ENCODE data around the gene DMD. TPM values are rescaled to one million over a fixed set of nuclear protein-coding genes. Genes with fewer than 3 reads are reported as not detected.

Gene DMD
- total RNA-seq, 1 donor from 2014 or later = 22.9 TPM

GRCh38 chrX:32183066-32183465, 1028.3 kb downstream of the DMD start:
- Mint-ChIP-seq H3K9me3 (no peaks in the 10 kb centered on the region), H3K4me1 (no peaks in the 10 kb centered on the region), H3K4me3 (no peak overlapping the region), H3K27ac (no peak overlapping the region), H3K36me3 (ENCODE audit: low read depth) (no peaks in the 10 kb centered on the region), H3K27me3 (no peaks in the 10 kb centered on the region)
- ATAC-seq (ENCODE audit: low read depth) (no peak), DNase-seq (no peak)
- ChIA-PET CTCF (no interaction called here), POLR2A (no interaction called here)
- no peak for TF ChIP-seq CTCF (IDR thresholded peaks at IDR 0.05)
- intact Hi-C loops (cut with micrococcal nuclease) = no loop called here

GRCh38 chrX:32176510-32176909, 1034.8 kb downstream of the DMD start:
- H3K27me3 Mint-ChIP-seq = no peaks in the 10 kb centered on the region
- no peaks in the 10 kb centered on the region for H3K4me1 Mint-ChIP-seq
- intact Hi-C loops (cut with micrococcal nuclease) = no loop called here
- ChIA-PET CTCF (no interaction called here), POLR2A (no interaction called here)
- H3K9me3 Mint-ChIP-seq = no peaks in the 10 kb centered on the region
- no peak overlapping the region for H3K27ac Mint-ChIP-seq
- no peak for TF ChIP-seq CTCF (IDR thresholded peaks at IDR 0.05)
- no peak overlapping the region for H3K4me3 Mint-ChIP-seq
- DNase-seq (no peak), ATAC-seq (ENCODE audit: low read depth) (no peak)
- no peaks in the 10 kb centered on the region for H3K36me3 Mint-ChIP-seq (ENCODE audit: low read depth)

GRCh38 chrX:32170481-32170880, 1040.9 kb downstream of the DMD start:
- no peaks in the 10 kb centered on the region for H3K4me1 Mint-ChIP-seq
- no peak for ATAC-seq (ENCODE audit: low read depth)
- POLR2A ChIA-PET = no interaction called here
- CTCF ChIA-PET = no interaction called here
- no peak overlapping the region for H3K27ac Mint-ChIP-seq
- H3K27me3 Mint-ChIP-seq = no peaks in the 10 kb centered on the region
- no peak for DNase-seq
- TF ChIP-seq CTCF (IDR thresholded peaks at IDR 0.05) = no peak
- H3K9me3 Mint-ChIP-seq = no peaks in the 10 kb centered on the region
- intact Hi-C loops (cut with micrococcal nuclease) = no loop called here
- H3K4me3 Mint-ChIP-seq = no peak overlapping the region
- H3K36me3 Mint-ChIP-seq (ENCODE audit: low read depth) = no peaks in the 10 kb centered on the region

- POLR2A ChIA-PET = no interaction called here
- no peaks in the 10 kb centered on the region for H3K36me3 Mint-ChIP-seq (ENCODE audit: low read depth)
Observed at GRCh38 chrX:32155044-32155638, 1056.2 kb downstream of the DMD start.

GRCh38 chrX:32153585-32153984, 1057.8 kb downstream of the DMD start:
- no peak for TF ChIP-seq CTCF (IDR thresholded peaks at IDR 0.05)
- Mint-ChIP-seq H3K27me3 (no peaks in the 10 kb centered on the region), H3K27ac (no peak overlapping the region), H3K4me3 (no peak overlapping the region), H3K36me3 (ENCODE audit: low read depth) (no peaks in the 10 kb centered on the region), H3K4me1 (no peaks in the 10 kb centered on the region), H3K9me3 (no peaks in the 10 kb centered on the region)
- POLR2A ChIA-PET = no interaction called here
- intact Hi-C loops (cut with micrococcal nuclease) = no loop called here
- CTCF ChIA-PET = no interaction called here
- no peak for DNase-seq
- no peak for ATAC-seq (ENCODE audit: low read depth)

More at GRCh38 chrX:32155044-32155638, 1056.2 kb downstream of the DMD start:
- H3K27me3 Mint-ChIP-seq = no peaks in the 10 kb centered on the region
- H3K4me1 Mint-ChIP-seq = no peaks in the 10 kb centered on the region
- H3K4me3 Mint-ChIP-seq = no peak overlapping the region
- no peaks in the 10 kb centered on the region for H3K9me3 Mint-ChIP-seq
- ATAC-seq (ENCODE audit: low read depth) (no peak), DNase-seq (no peak)
- intact Hi-C loops (cut with micrococcal nuclease) = no loop called here
- no peak overlapping the region for H3K27ac Mint-ChIP-seq
- no peak for TF ChIP-seq CTCF (IDR thresholded peaks at IDR 0.05)
- CTCF ChIA-PET = no interaction called here
